Heart left ventricle (tissue), 13 donors: ENCODE data around the gene PTPN21.

ENCODE experiments used
- POLR2A ChIP-seq, 2 donors: fragments of 450-650 bp; IDR thresholded peaks; one replicate each; pipeline ENCODE4 v1.6.1; 2017; ENCODE audit warnings: antibody characterized with exemption in 2 of 2, mild to moderate bottlenecking in 2 of 2, moderate library complexity in 2 of 2
- TF ChIP-seq, protein P1 (sequence below), 12 donors: fragments of 200-600 bp; sonication (generic) in 4 of 12; IDR thresholded peaks; one replicate each; pipeline versions ENCODE4 v1.5.0 to v1.8.0; 2018 to 2022; ENCODE audit warnings: antibody characterized with exemption in 12 of 12, mild to moderate bottlenecking in 5 of 12
- donor health status: ischemic (EF 13 %, LVEDD 7.1; RV severe dilation, severe dysfunction).
- donor health status: DM: no; HTN: yes; CAD: no.
- donor health status: DM: no; HTN: no; CAD: no.
- donor health status: ischemic (EF 25% LVEDD 6.9; RV normal size, moderate dysfunction).
- donor health status: ischemic (EF 25% LVEDD 5.7; RV mildly dilated, moderate dysfunction).
- donor health status: ischemic (EF 35%, LVEDD 5.7; RV mildly dilated, moderate dysfunction).
- donor health status: nonischemic (EF 11% LVEDD 7.7; RV severe dilation, severe dysfunction).
- donor health status: DM: yes; HTN: yes; CAD: no.
- donor health status: PGD.
- donor health status: ischemic (EF 29% LVEDD 5.4; RV normal size, mild dysfunction).
- donor health status: nonischemic (EF 23%, LVEDD 6.1; RV moderate dilation, normal function).

DNA sequence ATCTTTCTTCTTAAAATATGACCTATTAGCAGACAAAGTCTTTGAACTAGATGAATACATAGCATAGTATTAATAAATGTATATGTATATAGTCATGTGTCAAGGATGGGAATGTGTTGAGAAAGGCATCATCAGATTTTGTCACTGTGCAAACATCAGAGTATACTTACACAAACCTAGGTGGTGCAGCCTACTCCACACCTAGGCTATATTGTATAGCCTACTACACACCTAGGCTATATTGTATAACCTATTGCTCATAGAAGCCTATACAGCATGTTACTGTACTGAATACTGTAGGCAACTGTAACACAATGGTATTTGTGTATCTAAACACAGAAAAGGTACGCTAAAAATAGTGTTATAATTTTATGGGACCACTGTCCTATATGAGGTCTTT, 47.6 kb downstream of the PTPN21 start:
- no peak for TF ChIP-seq POLR2A (IDR thresholded peaks at IDR 0.05)
- TF ChIP-seq, protein P1, sequence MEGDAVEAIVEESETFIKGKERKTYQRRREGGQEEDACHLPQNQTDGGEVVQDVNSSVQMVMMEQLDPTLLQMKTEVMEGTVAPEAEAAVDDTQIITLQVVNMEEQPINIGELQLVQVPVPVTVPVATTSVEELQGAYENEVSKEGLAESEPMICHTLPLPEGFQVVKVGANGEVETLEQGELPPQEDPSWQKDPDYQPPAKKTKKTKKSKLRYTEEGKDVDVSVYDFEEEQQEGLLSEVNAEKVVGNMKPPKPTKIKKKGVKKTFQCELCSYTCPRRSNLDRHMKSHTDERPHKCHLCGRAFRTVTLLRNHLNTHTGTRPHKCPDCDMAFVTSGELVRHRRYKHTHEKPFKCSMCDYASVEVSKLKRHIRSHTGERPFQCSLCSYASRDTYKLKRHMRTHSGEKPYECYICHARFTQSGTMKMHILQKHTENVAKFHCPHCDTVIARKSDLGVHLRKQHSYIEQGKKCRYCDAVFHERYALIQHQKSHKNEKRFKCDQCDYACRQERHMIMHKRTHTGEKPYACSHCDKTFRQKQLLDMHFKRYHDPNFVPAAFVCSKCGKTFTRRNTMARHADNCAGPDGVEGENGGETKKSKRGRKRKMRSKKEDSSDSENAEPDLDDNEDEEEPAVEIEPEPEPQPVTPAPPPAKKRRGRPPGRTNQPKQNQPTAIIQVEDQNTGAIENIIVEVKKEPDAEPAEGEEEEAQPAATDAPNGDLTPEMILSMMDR (IDR thresholded peaks at IDR 0.05), result no peak
